ENCODE data around the gene CRYBA2. TPM values are rescaled to one million over a fixed set of nuclear protein-coding genes. Genes with fewer than 3 reads are reported as not detected.
A peak's percentile ranks its signal among the peaks of the same experiment; 100 is the strongest.

Gene CRYBA2
- total and polyA plus RNA-seq, 9 of the 15 experiments (the other 6 are each of a cell fraction or from before 2014, with no cell fraction given), result 0.11 to 1.8 (median 0.62) TPM; not detected in 5

DNA sequence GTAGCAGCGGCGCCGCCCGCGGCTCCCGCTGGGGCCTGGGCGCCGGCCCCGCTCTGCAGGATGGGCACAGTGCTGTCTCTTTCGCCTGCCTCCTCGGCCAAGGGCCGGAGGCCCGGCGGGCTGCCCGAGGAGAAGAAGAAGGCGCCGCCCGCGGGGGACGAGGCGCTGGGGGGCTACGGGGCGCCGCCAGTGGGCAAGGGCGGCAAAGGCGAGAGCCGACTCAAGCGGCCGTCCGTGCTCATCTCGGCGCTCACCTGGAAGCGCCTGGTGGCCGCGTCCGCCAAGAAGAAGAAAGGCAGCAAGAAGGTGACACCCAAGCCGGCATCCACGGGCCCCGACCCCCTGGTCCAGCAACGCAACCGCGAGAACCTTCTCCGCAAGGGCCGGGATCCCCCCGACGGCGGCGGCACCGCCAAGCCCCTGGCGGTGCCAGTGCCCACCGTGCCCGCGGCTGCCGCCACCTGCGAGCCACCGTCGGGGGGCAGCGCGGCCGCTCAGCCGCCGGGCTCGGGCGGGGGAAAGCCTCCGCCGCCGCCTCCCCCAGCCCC is 33.4 kb downstream of the CRYBA2 start:
- intact Hi-C loops (cut with micrococcal nuclease), result loop anchor here (5.0 kb wide), 1 partner anchor 53 kb away; no protein-coding TSS in a partner anchor
- Histone ChIP-seq H3K27me3 (ENCODE audit: control insufficient read depth in 2 of 2, insufficient read depth in 2 of 2, low read length in 2 of 2) (peaks cover 7 to 29% of the 10 kb centered on the region in 2 experiments; a peak in 4 of 5 replicates), H3K9me3 (replicated peaks; ENCODE audit: control insufficient read depth, insufficient read depth, low read depth, low read length) (no peaks in the 10 kb centered on the region), H3K27ac (ENCODE audit: extremely low read depth, low read depth, low read length) (no peak overlapping the region), H3K4me2 (ENCODE audit: insufficient read depth, low read length) (no peak overlapping the region), H3K79me2 (ENCODE audit: control insufficient read depth, insufficient read depth, low read length) (no peaks in the 10 kb centered on the region), H3K4me3 (peak overlapping the region; percentile 38), H3K36me3 (ENCODE audit: control insufficient read depth, insufficient read depth, low read length) (no peaks in the 10 kb centered on the region), H3K9me1 (ENCODE audit: control insufficient read depth, insufficient read depth, low read length) (no peaks in the 10 kb centered on the region), H3K9ac (ENCODE audit: insufficient read depth in 1 of 2, low read depth in 2 of 2, low read length in 2 of 2) (peak overlapping the region in 1 of 2 experiments; percentile 64; a peak in 2 of 4 replicates), H3K4me1 (replicated peaks in 1 of 2; ENCODE audit: control insufficient read depth in 2 of 2, insufficient read depth in 2 of 2, low read length in 2 of 2) (peaks cover 11 to 31% of the 10 kb centered on the region in 2 experiments; a peak in 4 of 5 replicates), H2AFZ (ENCODE audit: low read depth, low read length) (peak overlapping the region; percentile 51; the same call in 1 of the 2 replicates), H4K20me1 (replicated peaks; ENCODE audit: control insufficient read depth, insufficient read depth, low read length) (no peaks in the 10 kb centered on the region)
- BruUV-seq (replicated peaks), result no TSS peak
- WGBS (ENCODE audit: insufficient coverage, low coverage, missing lambda C conversion rate), result 5% methylated on average over 8 of the region's 67 CpGs
- TF ChIP-seq KLF13 (tag; IDR thresholded peaks at IDR 0.05; ENCODE audit: borderline replicate concordance, low read depth) (no peak), MAZ (CRISPR knock-in tag; conservative IDR thresholded peaks at IDR 0.05 in 1 of 2, IDR thresholded peaks at IDR 0.05 in 1 of 2) (no peak), NELFE (IDR thresholded peaks at IDR 0.05; ENCODE audit: insufficient read depth, insufficient read length) (no peak), NRF1 (conservative IDR thresholded peaks at IDR 0.05 in 1 of 2, IDR thresholded peaks at IDR 0.05 in 1 of 2) (peak; percentile 6 to 7; a peak in 2 of 4 replicates)
- TF ChIP-seq, protein P1, sequence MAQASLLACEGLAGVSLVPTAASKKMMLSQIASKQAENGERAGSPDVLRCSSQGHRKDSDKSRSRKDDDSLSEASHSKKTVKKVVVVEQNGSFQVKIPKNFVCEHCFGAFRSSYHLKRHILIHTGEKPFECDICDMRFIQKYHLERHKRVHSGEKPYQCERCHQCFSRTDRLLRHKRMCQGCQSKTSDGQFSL (CRISPR knock-in tag; IDR thresholded peaks at IDR 0.05), result no peak
- TF ChIP-seq, protein P1 (tag; IDR thresholded peaks at IDR 0.05), result no peak
- no peak for FAIRE-seq
- ChIA-PET CTCF (ENCODE audit: low intra/inter-chr PET ratio) (no interaction called here), POLR2A (interaction anchor here (0.6 kb wide), 1 partner anchor 15 kb away, joined by 3 read pairs; no protein-coding TSS in a partner anchor)
- ATAC-seq, result no peak
- in situ Hi-C loops (cut with MboI), result no loop called here
- DNase-seq (ENCODE audit: extremely low read depth in 1 of 4, low spot score in 3 of 4), result no peak

All from K562 (cell line).